Esophagus muscularis mucosa (tissue), 4 donors: ENCODE measurements around the gene ODF2. TPM values are rescaled to one million over a fixed set of nuclear protein-coding genes. Genes with fewer than 3 reads are reported as not detected.

Experiments
- DNase-seq: peaks from one replicate; pipeline ENCODE4 v3.0.0-alpha.2; 2017; ENCODE audit errors: extremely low spot score
- H3K27ac ChIP-seq, 4 donors: fragments of 200-600 bp; sonication (generic); replicated peaks in 1 of 4; 1 replicate in 3 of 4; 2 replicates in 1 of 4; pipeline ENCODE4 v1.5.1; 2016 to 2019; ENCODE audit warnings: mild to moderate bottlenecking in 1 of 4
- H3K27me3 ChIP-seq, 4 donors: fragments of 200-600 bp; sonication (generic); one replicate each; pipeline versions ENCODE4 v1.5.1 to v1.6.0; 2016 to 2019
- H3K36me3 ChIP-seq, 4 donors: fragments of 200-600 bp; sonication (generic); one replicate each; pipeline ENCODE4 v1.5.1; 2016 to 2019
- H3K4me1 ChIP-seq, 4 donors: fragments of 200-600 bp; sonication (generic); one replicate each; pipeline ENCODE4 v1.5.1; 2016 to 2019
- H3K4me3 ChIP-seq, 4 donors: fragments of 200-600 bp; sonication (generic); 1 replicate in 2 of 4; 2 replicates in 2 of 4; pipeline ENCODE4 v1.5.1; 2016 to 2019; ENCODE audit warnings: mild to moderate bottlenecking in 4 of 4, moderate library complexity in 1 of 4
- H3K9me3 ChIP-seq, 4 donors: fragments of 200-600 bp; sonication (generic); 1 replicate in 3 of 4; 2 replicates in 1 of 4; pipeline ENCODE4 v1.5.1; 2016 to 2019
- EP300 ChIP-seq: sonication (generic); formaldehyde crosslinking; IDR thresholded peaks from one replicate; pipeline ENCODE4 v1.6.1; 2017; ENCODE audit warnings: antibody characterized with exemption
- POLR2A ChIP-seq: fragments of 450-650 bp; IDR thresholded peaks from one replicate; pipeline ENCODE4 v1.6.1; 2017; ENCODE audit warnings: antibody characterized with exemption, moderate library complexity, mild to moderate bottlenecking, low read depth
- POLR2AphosphoS5 ChIP-seq, 2 donors: sonication (generic); formaldehyde crosslinking; IDR thresholded peaks; one replicate each; pipeline ENCODE4 v1.6.1; 2017; ENCODE audit warnings: antibody characterized with exemption in 2 of 2
- WGBS: methylation state at CpG from one replicate; pipeline ENCODE4 v1.1.5; 2018; 5-methylcytosine and 5-hydroxymethylcytosine counted together
- intact Hi-C: fragments of 100-400 bp; cut with DNase I; formaldehyde crosslinking; loops from one replicate; pipeline ENCODE4 v1.15.1; 2023
- total RNA-seq, 4 donors: library from RNA; depleted of rRNA; stranded (reverse); fragments of >200 nt; gene quantifications; one replicate each; pipeline versions ENCODE4 v1.1.0 to v1.2.1, GENCODE V29; 2016
- TF ChIP-seq, protein P1 (sequence below), 3 experiments: fragments of 200-600 bp in 2 of 3; fragments of 450-650 bp in 1 of 3; sonication (generic) in 2 of 3; IDR thresholded peaks; one replicate each; pipeline ENCODE4 v1.5.1; 2017 to 2019; ENCODE audit warnings: antibody characterized with exemption in 3 of 3, mild to moderate bottlenecking in 2 of 3, moderate library complexity in 1 of 3

The ODF2 gene
- total RNA-seq, 4 donors from 2014 or later, result 18.1 to 34.3 (median 23.0) TPM

DNA sequence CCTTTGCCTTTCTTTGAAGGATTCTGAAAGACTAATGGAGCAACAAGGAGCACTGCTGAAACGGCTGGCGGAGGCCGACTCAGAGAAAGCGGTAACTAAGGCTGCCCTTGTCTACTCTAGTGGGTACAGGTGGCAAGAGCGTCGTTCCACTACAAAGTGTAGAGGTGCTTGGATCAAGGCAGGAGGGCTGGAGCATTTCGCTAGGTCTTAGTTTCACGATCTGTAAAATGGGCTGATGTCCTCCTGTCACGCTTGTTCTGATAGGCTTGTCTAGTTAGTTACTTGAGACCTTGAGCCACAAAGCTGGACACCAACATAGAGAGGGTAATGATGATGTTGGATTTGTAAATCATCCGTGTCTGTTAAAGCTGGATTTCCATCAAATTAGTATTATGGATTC is 25.8 kb downstream of the ODF2 start:
- H3K36me3 ChIP-seq, result peaks cover 44 to 100% (median 89%) of the 10 kb centered on the region in 4 donors
- no peak overlapping the region for H3K4me3 ChIP-seq
- H3K9me3 ChIP-seq, result no peaks in the 10 kb centered on the region
- H3K27me3 ChIP-seq, result no peaks in the 10 kb centered on the region
- intact Hi-C loops, result no loop called here
- H3K27ac ChIP-seq, result no peak overlapping the region
- TF ChIP-seq, protein P1, sequence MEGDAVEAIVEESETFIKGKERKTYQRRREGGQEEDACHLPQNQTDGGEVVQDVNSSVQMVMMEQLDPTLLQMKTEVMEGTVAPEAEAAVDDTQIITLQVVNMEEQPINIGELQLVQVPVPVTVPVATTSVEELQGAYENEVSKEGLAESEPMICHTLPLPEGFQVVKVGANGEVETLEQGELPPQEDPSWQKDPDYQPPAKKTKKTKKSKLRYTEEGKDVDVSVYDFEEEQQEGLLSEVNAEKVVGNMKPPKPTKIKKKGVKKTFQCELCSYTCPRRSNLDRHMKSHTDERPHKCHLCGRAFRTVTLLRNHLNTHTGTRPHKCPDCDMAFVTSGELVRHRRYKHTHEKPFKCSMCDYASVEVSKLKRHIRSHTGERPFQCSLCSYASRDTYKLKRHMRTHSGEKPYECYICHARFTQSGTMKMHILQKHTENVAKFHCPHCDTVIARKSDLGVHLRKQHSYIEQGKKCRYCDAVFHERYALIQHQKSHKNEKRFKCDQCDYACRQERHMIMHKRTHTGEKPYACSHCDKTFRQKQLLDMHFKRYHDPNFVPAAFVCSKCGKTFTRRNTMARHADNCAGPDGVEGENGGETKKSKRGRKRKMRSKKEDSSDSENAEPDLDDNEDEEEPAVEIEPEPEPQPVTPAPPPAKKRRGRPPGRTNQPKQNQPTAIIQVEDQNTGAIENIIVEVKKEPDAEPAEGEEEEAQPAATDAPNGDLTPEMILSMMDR (IDR thresholded peaks at IDR 0.05), result no peak
- no peak for TF ChIP-seq POLR2AphosphoS5 (IDR thresholded peaks at IDR 0.05)
- no peak for TF ChIP-seq EP300
- no peak for TF ChIP-seq POLR2A
- 97% methylated on average over 10 of the region's 10 CpGs for WGBS
- no peaks in the 10 kb centered on the region for H3K4me1 ChIP-seq
- no peak for DNase-seq

DNA sequence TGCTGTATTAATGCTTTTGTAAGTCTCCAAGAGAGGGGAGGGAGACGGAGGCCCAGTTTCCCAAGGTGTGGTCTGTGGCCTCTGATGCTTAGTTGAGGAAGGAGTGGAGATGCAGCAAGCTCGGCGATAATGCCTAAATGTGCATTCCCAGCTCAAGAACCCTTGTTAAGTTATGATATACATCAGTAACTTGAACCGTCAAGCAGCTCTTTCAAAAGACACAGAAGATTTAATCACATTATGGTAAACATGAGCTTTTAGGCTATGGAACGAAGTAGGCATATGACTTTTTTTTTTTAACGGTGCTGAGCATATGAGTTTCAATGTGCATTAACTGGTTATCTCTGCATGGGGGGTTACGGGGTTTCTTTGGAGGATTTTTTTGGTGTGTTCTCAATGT is 26.4 kb downstream of the ODF2 start:
- no peaks in the 10 kb centered on the region for H3K9me3 ChIP-seq
- 97% methylated on average over 7 of the region's 7 CpGs for WGBS
- H3K4me3 ChIP-seq, result no peak overlapping the region
- intact Hi-C loops, result no loop called here
- no peak for TF ChIP-seq EP300
- TF ChIP-seq POLR2A, result no peak
- peaks cover 44 to 100% (median 94%) of the 10 kb centered on the region in 4 donors for H3K36me3 ChIP-seq
- H3K4me1 ChIP-seq, result no peaks in the 10 kb centered on the region
- no peak overlapping the region for H3K27ac ChIP-seq
- DNase-seq, result no peak
- no peaks in the 10 kb centered on the region for H3K27me3 ChIP-seq

DNA sequence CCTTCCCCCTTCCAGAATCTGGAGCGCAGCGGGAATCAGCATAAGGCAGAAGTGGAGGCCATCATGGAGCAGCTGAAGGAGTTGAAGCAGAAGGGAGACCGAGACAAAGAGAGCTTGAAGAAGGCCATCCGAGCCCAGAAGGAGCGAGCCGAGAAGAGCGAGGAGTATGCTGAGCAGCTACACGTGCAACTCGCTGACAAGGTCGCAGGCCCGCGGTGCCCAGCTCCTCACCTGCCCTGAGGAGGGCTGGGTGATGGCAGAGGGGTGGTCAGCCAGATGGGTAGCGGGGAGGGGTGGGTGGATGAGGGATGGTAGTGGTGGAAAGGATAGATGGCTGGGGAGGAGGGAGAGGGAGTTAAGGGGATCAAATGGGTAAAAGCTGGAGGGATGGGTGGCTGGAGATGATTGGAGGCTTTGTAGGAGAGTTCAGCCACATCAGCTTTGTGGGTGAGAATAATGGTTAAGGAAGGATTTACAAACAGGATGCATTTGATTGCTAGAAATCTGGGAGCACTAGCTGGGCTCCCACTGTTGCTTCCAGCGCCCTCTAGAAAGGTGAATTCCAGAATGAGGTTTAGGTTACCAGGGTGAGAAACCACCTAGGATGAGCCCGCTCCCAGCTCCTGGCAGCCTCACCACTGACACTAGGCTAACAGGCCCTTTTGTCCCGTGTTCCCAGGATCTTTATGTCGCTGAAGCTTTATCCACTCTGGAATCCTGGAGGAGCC is 29.0 kb downstream of the ODF2 start:
- TF ChIP-seq, protein P1 (IDR thresholded peaks at IDR 0.05), result no peak
- TF ChIP-seq EP300 (no peak), POLR2A (no peak), POLR2AphosphoS5 (IDR thresholded peaks at IDR 0.05) (no peak)
- Histone ChIP-seq H3K4me1 (no peaks in the 10 kb centered on the region), H3K27me3 (no peaks in the 10 kb centered on the region), H3K4me3 (no peak overlapping the region), H3K27ac (no peak overlapping the region), H3K36me3 (peaks cover 36 to 100% (median 93%) of the 10 kb centered on the region in 4 donors), H3K9me3 (no peaks in the 10 kb centered on the region)
- 96% methylated on average over 17 of the region's 17 CpGs for WGBS
- no peak for DNase-seq
- intact Hi-C loops, result no loop called here

DNA sequence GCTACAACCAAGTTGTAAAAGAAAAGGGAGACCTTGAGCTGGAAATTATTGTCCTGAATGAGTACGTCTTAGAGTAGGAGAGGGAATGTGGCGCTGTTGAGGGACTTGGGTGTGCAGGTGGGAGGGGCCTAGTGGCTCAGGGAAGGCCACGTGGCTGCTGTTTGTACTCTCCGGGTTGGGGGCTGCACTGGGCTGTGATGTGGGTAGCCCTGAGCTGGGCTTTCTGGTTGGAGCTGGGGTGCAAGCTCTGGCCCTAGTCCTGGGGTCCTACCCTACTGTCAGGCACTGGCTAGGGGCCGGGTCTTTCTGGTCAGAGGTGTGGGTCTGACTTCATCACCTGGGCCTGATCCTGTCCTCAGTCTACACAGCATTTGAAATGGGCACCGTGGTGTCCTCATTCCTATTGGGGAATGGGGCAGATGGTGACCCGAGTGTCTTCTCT is 29.6 kb downstream of the ODF2 start:
- H3K27ac ChIP-seq, result no peak overlapping the region
- no peak for DNase-seq
- TF ChIP-seq POLR2A (no peak), POLR2AphosphoS5 (IDR thresholded peaks at IDR 0.05) (no peak), EP300 (no peak)
- TF ChIP-seq, protein P1 (IDR thresholded peaks at IDR 0.05), result no peak
- H3K4me1 ChIP-seq, result no peaks in the 10 kb centered on the region
- intact Hi-C loops, result no loop called here
- H3K36me3 ChIP-seq, result peaks cover 36 to 100% (median 90%) of the 10 kb centered on the region in 4 donors
- 89% methylated on average over 6 of the region's 7 CpGs for WGBS
- H3K4me3 ChIP-seq, result no peak overlapping the region
- no peaks in the 10 kb centered on the region for H3K9me3 ChIP-seq
- no peaks in the 10 kb centered on the region for H3K27me3 ChIP-seq

DNA sequence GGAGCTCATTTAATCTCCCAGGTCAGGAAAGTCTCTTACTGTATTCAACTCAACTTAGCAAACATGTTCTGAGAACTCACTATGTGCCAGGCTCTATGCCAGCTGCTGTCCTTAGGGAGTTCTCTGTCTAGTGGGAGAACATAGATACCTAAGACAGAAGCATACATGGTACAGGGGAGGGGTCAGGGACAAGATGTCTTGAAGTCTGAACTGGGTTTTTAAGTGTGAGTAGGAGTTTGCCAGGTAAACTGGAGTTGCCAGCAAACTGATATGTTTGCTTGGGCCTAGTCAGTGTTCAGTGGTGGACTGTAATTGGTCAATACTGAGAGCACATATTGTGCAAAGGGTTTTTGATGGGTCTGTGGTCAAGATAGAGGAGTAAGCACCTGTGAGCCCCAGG is 30.4 kb downstream of the ODF2 start:
- intact Hi-C loops, result no loop called here
- DNase-seq, result no peak
- peaks cover 36 to 100% (median 85%) of the 10 kb centered on the region in 4 donors for H3K36me3 ChIP-seq
- H3K4me1 ChIP-seq, result no peaks in the 10 kb centered on the region
- H3K27ac ChIP-seq, result no peak overlapping the region
- H3K27me3 ChIP-seq, result no peaks in the 10 kb centered on the region
- H3K9me3 ChIP-seq, result no peaks in the 10 kb centered on the region
- no peak overlapping the region for H3K4me3 ChIP-seq
- TF ChIP-seq POLR2AphosphoS5 (IDR thresholded peaks at IDR 0.05) (no peak), POLR2A (no peak), EP300 (no peak)
- TF ChIP-seq, protein P1 (IDR thresholded peaks at IDR 0.05), result no peak
